OCI-LY7 (cell line): ENCODE data around the gene CHST10.

ENCODE experiments used
- CTCF ChIP-seq: fragments of 200-600 bp; sonication (generic); conservative IDR thresholded peaks from 2 replicates; pipeline ENCODE4 v1.5.1; 2014; ENCODE audit warnings: mild to moderate bottlenecking, antibody characterized with exemption, low read length, moderate library complexity, mixed read lengths
- EZH2phosphoT487 ChIP-seq: fragments of 200-600 bp; sonication (generic); IDR thresholded peaks from 2 replicates; pipeline ENCODE4 v1.6.1; 2018; ENCODE audit warnings: low read depth, borderline replicate concordance, mild to moderate bottlenecking, mixed run types, antibody characterized with exemption, low read length, moderate library complexity, mixed read lengths

- no peak for TF ChIP-seq CTCF
- no peak for TF ChIP-seq EZH2phosphoT487
Observed at GRCh38 chr2:100451734-100452133, 34.3 kb upstream of the CHST10 start.
